Femur (tissue), 1 donor: ENCODE data around the gene SEMA6B.
"Not testable (repeated sequence)": the region's sequence is repeated elsewhere in the genome, so short reads cannot be mapped to it uniquely, and the experiment has no call there.

Experiments used
- DNase-seq: peaks from one replicate; pipeline ENCODE4 v3.0.0-alpha.2; 2017

Gene SEMA6B, protein sequence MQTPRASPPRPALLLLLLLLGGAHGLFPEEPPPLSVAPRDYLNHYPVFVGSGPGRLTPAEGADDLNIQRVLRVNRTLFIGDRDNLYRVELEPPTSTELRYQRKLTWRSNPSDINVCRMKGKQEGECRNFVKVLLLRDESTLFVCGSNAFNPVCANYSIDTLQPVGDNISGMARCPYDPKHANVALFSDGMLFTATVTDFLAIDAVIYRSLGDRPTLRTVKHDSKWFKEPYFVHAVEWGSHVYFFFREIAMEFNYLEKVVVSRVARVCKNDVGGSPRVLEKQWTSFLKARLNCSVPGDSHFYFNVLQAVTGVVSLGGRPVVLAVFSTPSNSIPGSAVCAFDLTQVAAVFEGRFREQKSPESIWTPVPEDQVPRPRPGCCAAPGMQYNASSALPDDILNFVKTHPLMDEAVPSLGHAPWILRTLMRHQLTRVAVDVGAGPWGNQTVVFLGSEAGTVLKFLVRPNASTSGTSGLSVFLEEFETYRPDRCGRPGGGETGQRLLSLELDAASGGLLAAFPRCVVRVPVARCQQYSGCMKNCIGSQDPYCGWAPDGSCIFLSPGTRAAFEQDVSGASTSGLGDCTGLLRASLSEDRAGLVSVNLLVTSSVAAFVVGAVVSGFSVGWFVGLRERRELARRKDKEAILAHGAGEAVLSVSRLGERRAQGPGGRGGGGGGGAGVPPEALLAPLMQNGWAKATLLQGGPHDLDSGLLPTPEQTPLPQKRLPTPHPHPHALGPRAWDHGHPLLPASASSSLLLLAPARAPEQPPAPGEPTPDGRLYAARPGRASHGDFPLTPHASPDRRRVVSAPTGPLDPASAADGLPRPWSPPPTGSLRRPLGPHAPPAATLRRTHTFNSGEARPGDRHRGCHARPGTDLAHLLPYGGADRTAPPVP

DNA sequence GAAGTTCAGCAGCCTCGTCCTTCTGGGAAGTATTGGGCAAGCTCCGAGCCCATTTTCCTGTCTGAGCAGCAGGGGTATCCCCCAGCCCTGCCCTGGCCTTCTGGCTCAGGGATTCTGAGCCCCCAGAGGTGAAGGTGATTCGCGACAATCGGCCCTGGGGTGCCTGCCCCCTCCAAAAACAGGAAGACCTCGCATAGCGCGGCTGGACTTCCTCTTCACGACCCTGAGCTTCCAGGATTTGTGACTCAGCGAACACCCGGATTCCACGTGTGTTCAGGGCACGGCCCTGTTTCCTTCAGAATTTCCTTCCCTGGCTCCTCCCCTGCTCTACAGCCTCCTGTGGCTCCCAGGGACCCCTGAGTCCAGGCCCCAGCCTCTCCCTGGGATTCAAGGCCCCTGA, at the start of gene SEMA6B:
TSS of gene SEMA6B (minus strand) at position 116 of the 400 bp plus-strand sequence. CDS start 1,227 bp downstream, outside the sequence.
- no peak for DNase-seq

DNA sequence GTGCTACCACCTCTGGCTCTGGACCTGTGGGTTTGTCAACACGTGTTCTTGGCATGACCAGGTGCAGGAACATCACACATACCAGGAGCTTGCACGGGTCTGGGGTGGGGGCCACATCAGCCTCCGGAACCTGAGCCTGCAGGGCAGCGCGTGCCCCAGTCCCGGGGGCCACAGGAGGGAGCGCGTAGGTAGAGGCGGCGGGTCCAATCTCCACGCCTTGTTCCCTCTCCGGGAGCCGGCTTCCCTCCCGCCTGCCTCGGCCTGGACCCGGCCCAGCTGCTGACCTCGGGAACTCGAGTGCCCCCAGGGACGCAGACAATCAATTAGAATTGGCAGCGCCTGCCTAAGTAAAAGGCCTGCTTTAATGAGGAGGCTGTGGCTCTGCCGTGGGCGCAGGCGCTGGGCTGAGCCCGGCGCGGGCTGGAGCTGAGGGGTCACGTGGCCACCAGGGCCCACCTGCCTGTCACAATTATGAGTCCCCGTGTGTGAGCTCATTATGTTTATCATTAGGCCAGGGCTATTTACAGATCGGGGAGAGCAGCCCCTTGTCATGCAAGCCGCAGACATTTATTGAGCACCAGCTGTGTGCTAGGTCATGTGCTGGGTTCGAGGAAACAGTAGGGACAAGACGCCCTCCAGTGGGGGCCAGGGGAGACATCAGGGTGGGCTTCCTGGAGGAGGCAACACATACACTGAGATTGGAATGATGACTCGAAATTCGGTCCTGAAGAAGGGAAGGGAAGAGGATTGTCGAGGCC, 47.6 kb upstream of the SEMA6B start:
- peak; percentile 78 for DNase-seq

DNA sequence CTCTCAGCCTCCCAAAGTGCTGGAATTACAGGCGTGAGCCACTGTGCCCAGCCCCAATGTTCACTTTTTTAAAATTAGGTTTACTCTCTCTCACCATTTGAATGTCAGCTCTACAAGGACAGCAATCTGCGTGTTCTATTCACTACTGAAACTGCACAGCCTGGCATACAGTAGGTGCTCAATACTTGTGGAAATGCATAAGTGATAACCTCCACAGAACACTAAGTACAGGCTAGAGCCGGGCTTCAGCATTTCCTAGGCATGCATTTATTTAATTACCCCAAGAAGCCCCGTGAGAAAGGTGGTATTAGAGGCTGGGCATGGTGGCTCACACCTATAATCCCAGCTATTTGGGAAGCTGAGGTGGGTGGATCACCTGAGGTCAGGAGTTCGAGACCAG, 46.7 kb upstream of the SEMA6B start:
- no peak for DNase-seq

DNA sequence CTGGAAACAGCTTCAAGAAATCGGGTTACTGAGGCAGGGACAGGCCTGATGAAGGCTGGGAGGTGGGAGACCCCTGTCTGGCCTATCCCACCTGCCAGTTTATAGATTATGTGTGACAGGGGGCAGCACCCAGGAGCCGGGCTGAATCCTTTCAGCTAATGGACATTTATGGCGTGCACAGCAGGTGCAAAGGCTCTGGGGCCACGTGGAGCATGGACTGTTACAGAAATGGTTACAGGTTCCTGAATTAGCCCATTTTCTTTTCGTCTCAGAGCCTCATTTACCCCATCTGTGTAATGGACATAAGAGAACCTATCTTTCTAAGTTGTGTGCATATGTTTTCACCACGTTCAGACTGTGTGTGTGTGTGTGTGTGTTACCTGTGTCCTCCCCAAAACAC, 45.4 kb upstream of the SEMA6B start:
- DNase-seq, result no peak

DNA sequence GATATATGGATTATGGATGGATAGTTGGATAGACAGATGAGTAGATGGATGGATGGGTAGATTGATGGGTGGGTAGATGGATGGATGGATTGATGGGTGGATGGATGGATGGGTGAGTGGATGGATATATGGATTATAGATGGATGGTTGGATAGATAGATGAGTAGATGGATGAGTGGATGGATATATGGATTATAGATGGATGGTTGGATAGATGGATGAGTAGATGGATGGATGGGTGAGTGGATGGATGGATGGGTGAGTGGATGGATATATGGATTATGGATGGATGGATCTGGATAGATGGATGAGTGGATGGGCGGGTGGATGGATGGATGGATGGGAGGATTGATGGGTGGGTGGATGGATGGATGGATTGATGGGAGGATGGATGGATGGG, 43.4 kb upstream of the SEMA6B start:
- no peak for DNase-seq

DNA sequence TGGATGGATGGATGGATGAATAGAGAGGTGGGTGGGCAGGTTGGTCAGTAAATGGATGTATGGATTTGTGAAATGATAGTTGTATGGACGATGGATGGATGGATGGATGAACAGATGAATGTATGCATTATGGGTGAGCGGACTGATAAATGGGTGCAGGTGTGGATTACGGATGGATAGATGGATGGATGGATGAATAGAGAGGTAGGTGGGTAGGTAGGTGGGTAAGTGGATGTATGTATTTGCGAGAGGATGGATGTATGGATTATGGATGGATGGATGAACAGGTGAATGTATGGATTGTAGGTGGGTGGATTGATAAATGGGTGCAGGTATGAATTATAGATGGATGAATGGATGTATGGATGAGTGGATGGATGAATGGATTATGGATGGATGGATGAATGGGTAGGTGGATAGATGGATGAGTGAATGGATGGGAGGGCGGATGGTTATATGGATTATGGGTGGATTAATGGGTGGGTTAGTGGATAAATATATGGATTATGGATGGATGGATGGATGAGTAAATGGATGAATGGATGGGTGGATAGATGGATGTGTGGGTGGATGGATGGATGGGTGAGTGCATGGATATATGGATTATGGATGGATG, 42.8 kb upstream of the SEMA6B start:
- no peak for DNase-seq

DNA sequence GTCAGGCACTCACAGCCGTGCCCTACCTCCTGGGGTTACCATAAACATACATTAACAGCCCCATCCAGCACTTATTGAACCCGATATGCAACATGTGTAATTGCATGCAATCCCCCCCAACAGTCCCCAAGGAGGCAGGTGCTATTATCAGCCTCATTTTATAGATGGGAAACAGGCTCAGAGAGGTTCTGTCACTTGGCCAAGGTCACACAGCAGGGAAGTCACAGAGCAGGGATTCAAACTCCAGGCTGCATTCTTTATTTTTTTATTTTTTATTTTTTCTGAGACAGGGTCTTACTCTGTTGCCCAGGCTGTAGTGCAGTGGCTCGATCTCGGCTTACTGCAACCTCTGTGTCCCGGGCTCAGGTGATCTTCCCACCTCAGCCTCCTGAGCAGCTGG, 41.4 kb upstream of the SEMA6B start:
- DNase-seq, result no peak

DNA sequence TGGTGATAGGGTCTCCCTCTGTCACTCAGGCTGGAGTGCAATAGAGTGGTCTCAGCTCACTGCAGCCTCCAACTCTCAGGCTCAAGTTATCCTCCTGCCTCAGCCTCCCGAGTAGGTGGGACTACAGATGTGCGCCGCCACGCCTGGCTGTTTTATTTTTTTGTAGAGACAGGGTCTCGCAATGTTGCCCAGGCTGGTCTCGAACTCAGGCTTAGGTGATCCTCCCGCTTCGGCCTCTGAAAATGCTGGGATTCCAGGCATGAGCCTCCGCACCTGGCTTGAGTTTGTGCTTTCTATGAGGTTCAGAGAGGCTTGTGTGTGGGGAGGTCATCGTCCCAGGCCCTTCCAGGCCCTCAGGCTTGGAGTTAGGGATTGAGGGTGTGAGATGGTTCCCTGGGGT, 40.6 kb upstream of the SEMA6B start:
- no peak for DNase-seq

DNA sequence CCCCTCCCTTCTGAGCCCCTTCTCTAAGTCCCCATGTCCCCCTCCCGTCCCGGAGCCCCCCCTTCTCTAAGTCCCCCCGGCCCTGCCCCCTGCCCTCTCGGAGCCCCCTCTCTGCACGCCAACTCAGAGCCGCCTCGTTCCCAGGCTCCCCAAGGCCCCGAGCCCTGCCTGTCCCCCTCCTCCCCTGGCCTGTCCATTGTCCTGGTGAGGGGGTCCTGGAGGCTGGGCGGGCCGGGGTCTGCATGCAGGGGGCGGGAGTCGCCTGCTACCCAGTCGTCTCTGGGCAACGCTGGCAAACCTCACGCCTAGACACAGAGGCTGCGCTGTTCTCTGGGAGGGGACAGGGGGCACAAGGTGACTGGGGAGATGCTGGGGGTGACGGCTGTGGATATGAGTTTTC, 39.2 kb upstream of the SEMA6B start:
- no peak for DNase-seq

DNA sequence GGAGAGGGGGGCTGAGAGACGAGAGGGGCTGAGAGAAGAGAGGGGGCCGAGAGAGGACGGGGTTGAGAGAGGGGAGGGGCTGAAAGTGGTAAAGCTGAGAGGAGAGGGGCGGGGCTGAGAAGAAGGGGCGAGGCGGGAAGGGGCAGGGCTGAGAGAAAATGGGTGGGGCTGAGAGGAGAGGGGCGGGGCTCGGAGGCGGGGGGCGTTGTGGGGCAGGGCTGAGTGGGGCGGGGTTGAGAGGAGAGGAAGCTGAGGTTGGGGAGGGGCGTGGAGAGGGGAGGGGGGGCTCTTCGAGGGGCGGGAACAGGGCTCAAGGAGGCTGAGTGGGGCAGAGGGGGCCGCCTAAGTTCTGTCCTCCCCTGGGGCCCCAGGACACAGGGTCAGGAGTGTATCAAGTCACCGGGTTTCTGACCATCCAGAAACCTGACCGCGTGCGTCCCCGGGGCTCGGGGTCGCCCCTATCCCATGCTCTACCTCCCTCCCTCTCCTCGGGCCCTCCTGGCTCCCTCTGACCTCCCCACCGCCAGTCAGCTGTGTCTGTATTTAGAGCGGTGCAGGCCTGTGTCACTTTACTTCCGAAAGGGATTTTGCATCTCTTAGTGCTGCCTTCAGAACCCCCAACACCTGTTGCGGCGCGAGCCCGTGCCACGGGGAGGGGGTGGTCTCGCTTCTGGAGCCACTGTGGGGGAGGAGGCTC, 38.6 kb upstream of the SEMA6B start:
- peak; percentile 60 for DNase-seq

DNA sequence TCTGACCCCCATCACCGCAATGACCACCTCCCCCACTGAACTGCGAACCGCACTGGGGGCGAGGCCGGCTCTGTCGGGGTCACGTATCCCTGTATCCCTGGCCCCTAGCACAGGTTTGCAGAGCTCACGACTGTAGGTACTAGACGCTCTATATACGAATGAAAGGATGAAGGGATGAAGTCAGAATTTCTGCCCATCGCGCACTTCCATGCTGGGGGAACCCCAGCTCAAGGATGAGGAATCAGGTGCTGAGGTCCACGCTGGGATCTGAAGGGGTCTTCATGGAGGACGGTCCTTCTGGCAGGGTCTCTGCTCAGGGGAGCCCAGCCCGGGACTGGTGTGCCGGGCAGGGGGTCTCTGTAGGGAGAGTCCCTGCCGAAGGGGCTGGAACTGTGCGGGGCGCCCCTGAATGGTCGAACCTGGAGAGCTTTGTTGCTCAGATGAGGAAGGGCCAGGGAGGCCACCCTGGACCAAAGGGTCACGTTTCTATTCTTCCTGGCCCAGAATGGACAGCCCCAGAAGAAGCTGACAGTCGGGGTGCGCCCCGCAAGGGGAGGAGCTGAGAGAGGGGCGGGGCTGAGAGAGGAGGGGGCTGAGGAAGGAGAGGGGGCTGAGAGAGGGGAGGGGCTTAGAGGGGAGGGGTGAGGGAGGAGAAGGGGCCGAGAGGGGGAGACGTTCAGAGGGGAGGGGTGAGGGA, 37.9 kb upstream of the SEMA6B start:
- DNase-seq, result peak; percentile 39

DNA sequence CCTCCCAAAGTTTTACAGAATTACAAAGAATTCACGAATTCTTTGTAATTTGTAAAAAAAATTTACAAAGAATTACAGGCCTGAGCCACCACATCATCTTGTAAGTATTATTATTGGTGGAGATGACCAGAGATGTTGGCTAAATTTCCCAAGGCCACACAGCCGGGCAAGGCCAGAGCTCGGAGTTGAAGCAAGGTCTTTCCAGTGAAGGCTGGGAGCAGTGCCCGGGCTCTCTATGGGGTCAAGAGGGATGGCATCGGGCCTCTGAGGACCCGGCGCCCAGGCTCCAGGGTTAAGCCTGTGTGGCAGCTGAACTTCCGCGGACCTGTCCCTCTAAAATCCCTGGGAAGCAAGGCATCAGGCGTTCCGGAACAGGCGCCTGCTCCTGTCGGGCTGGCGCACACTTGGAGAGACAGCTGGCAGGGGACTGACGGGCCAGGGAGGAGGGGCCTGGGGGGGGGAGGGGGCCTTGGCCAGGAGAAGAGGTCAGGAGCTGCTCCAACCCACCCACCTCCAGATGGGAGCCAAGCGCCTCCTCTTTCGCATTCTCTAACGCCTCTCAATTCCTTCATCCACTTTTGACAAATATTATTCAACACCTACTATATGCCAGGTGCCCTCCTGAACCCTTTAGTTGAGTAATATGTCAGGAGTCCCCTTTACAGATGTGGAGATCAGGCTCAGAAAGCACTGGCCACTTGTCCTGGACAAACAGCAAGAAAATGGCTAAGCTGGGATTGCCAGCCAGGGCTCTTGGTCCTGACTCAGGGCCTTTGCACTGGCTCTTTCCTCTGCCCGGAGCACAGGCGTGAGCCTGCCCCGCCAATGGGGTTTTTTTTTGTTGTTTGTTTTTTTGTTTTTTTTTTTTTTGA, 36.8 kb upstream of the SEMA6B start:
- DNase-seq, result peak; percentile 66

DNA sequence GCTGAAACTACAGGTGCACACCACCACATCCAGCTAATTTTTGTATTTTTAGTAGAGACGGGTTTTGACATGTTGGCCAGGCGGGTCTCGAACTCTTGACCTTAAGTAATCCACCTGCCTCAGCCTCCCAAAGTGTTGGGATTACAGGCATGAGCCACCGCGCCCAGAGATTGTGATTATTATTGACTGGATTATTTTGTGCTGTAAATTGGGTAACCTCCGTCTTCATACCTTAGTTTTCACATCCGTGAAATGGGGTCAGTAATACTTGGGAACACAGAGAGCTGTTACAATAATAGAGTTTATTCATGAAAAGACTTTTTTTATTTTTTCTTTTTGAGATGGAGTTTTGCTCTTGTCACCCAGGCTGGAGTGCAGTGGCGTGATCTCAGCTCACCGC, 35.7 kb upstream of the SEMA6B start:
- DNase-seq, result not testable (repeated sequence)

DNA sequence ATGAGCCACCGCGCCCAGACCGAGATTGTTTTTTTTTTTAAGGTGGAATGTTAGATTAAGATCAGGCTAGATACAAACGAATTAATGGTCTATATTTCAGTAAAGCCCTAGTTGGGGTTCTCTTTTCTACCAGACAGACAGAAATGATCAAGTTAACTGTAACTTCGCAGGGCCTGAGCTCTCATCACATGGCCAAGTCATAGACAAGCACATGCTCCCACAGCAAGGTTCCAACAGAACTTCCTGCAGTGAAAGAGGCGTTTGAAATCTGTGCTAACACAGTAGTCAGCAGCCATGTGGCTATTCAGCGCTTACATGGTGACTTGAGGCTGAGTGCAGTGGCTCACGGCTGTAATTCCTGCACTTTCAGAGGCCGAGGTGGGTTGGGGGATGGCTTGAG, 34.7 kb upstream of the SEMA6B start:
- DNase-seq, result no peak

DNA sequence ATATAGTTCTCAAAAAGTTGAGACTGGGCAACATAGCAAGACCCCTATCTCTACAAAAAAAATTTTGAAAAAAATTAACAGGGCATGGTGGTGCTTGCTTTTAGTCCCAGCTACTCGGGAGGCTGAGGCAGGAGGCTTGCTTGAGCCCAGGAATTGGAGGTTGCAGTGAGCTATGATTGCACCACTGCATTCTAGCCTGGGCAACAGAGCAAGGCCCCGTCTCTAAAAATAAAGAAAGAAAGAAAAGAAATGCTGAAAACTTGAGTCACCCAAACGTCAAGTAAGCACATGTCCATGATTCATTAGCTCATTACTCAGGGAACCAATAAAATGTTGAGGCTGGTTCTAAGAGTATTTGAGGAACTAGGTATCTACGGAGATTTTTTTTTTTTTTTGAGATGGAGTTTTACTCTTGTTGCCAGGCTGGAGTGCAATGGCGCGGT, 33.9 kb upstream of the SEMA6B start:
- DNase-seq, result no peak

DNA sequence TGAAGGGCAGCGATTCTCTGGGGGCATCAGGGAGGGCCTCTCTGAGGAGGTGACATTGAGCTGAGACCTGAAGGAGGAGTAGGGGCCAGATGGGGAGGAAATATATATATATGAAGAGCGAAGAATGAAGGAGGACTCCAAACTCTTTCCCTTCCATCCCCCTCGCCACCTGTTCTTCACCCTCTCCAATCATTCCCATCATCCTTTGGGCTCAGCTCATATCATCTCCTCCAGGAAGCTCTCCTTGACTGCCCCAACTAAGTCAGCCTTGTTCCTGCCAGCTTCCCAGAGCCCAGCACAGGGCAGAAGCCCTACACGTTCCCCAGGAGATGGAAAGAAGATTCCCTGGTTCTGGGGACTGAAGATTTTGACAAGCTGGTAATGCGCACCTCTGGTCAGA, 33.0 kb upstream of the SEMA6B start:
- no peak for DNase-seq

DNA sequence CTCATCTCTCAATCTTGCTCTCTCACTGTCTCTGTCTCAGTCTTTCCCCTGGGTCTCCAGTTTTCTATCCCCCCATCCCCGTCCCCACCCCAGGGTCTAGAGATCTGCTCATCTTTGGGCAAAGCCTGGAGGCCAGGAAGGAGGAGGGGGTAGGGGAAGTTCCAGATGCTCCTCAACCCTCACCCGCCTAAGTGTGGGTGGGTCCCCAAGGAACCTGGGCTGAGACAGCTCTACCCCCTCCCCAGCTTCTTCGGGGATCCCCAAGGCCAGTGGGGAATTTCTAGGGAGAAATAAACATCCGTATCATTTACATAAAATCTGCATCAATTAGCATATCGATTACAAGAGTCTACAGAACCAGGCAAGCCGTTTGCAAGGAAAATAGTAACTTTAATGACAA, 31.8 kb upstream of the SEMA6B start:
- DNase-seq, result no peak

DNA sequence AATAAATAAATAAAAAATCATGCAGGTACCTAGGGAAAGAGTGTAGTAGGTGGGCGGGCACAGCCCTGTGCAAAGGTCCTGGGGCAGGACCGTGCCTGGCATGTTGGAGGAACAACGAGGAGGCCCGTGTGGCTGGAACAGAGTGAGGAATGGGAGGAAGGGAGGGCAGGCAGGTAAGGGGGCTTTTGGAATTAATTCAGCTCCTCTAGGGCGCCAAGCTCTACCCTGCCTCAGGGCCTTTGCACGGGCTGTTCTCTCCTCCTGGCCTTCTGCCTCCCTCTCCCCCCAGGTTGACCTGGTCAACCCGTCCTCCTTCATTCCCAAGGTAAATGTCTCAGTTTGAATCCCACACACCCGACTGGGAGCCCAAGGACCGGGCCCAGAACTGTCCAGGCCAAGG, 31.1 kb upstream of the SEMA6B start:
- DNase-seq, result no peak

DNA sequence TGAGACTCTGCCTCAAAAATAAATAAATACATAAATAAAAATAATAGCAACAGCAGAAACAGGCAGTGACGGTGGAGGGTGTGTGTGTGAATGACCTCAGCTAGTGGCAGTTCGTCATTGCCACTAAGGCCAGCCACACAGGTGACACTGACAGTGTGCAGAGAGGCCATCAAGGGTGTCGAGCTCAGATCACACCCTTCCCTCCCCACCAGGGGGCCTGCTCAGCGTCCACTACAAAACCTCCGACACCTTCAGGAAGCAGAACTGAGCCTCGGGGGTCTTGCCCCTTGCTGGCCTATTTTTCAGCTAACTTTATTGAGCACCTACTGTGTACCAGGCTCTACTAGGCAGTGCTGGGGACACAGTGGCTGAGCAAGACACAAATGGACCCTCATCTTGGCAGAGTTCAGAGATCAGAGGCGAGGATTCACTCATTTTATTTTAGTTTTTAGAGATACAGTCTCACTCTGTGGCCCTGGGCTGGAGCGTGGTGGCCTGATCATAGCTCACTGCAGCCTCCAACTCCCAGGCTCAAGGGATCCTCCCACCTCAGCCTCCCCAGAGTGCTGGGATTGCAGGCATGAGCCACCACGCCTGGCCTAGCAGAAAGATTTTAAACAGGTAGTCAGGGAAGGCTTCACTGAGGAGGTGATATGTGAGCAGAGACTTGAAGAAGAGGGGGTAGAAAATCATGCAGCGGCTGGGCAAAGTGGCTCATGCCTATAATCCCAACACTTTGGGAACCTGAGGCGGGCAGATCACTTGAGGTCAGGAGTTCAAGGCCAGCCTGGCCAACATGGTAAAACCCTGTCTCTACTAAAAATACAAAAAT, 30.3 kb upstream of the SEMA6B start:
- DNase-seq, result no peak
